OCI-LY3 (cell line): Measurements from ENCODE around the gene AREL1.

Experiments
- H2AFZ ChIP-seq: fragments of 200-600, 300-600 bp; shearing (Covaris generic); 2 replicates; pipeline ENCODE4 v1.6.0; 2014; ENCODE audit warnings: antibody characterized with exemption, low read depth, low read length
- H3K27ac ChIP-seq: fragments of 200-600, 300-600 bp; sonication (generic); 2 replicates; pipeline ENCODE4 v1.5.1; 2014; ENCODE audit warnings: mild to moderate bottlenecking, low read length, moderate library complexity, mixed read lengths
- H3K27me3 ChIP-seq: fragments of 200-600, 300-600 bp; sonication (generic); 2 replicates; pipeline ENCODE4 v1.6.1; 2014; ENCODE audit warnings: low read depth, low read length, mixed read lengths
- H3K36me3 ChIP-seq: fragments of 200-600, 300-600 bp; sonication (generic); replicated peaks from 2 replicates; pipeline ENCODE3; 2014; ENCODE audit warnings: low read depth, low read length, mixed read lengths
- H3K4me1 ChIP-seq: fragments of 300-600, 200-600 bp; sonication (generic); 2 replicates; pipeline ENCODE4 v1.6.1; 2014; ENCODE audit warnings: low read length, mixed read lengths
- H3K4me2 ChIP-seq: fragments of 200-600, 300-600 bp; sonication (generic); 2 replicates; pipeline ENCODE4 v1.6.1; 2014; ENCODE audit warnings: low read length, mixed read lengths
- H3K4me3 ChIP-seq: fragments of 300-600, 200-600 bp; sonication (generic); 2 replicates; pipeline ENCODE4 v1.5.1; 2014; ENCODE audit warnings: antibody characterized with exemption, mild to moderate bottlenecking, low read length, moderate library complexity
- H3K79me2 ChIP-seq: fragments of 300-600, 200-600 bp; shearing (Covaris generic); 2 replicates; pipeline ENCODE4 v1.6.1; 2014; ENCODE audit warnings: mild to moderate bottlenecking, low read length, mixed read lengths
- H3K9ac ChIP-seq: fragments of 300-600, 200-600 bp; shearing (Covaris generic); 2 replicates; pipeline ENCODE4 v1.6.0; 2014; ENCODE audit warnings: mild to moderate bottlenecking, low read length, moderate library complexity
- H3K9me3 ChIP-seq: fragments of 200-600, 300-600 bp; shearing (Covaris generic); 2 replicates; pipeline ENCODE4 v1.6.1; 2014; ENCODE audit warnings: low read length, mixed read lengths; ENCODE audit not compliant: insufficient read depth
- H4K20me1 ChIP-seq: fragments of 200-600, 300-600 bp; sonication (generic); 2 replicates; pipeline ENCODE4 v1.6.1; 2016; ENCODE audit warnings: low read length, mixed read lengths; ENCODE audit not compliant: insufficient read depth
- CTCF ChIP-seq: fragments of 200-600, 300-600 bp; sonication (generic); IDR thresholded peaks from 2 replicates; pipeline ENCODE4 v1.5.1; 2014; ENCODE audit warnings: antibody characterized with exemption, low read length, low read depth
- EZH2phosphoT487 ChIP-seq: fragments of 200-600 bp; shearing (Covaris generic); IDR thresholded peaks from 2 replicates; pipeline ENCODE4 v1.6.1; 2018; ENCODE audit warnings: antibody characterized with exemption, mixed run types, low read depth

AREL1 gene

DNA sequence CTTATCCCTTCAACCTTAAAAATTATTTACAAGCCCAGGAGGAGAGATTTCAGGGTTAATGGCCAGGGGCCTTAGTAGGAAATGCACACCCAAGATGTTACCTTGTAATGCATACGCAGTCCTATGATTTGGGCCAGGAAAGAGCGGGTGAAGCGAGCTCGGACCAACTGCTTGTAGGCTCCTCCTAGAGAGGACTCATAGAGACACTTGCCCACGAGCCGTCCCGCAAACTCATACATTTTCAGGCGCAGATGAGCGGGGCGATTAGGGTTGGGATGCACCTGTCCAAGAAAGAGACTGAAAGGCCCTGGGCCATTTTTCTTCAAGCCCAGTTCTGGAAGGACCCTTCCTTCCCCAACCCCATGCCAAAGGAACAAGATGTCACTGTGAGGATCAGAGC lies 43.0 kb downstream of the AREL1 start:
- H3K4me2 ChIP-seq, result no peak overlapping the region
- no peaks in the 10 kb centered on the region for H4K20me1 ChIP-seq
- no peaks in the 10 kb centered on the region for H3K27me3 ChIP-seq
- H3K4me1 ChIP-seq, result no peaks in the 10 kb centered on the region
- TF ChIP-seq EZH2phosphoT487 (no peak), CTCF (no peak)
- H3K9me3 ChIP-seq, result no peaks in the 10 kb centered on the region
- H3K4me3 ChIP-seq, result no peak overlapping the region
- no peak overlapping the region for H3K9ac ChIP-seq
- H2AFZ ChIP-seq, result no peak overlapping the region
- H3K27ac ChIP-seq, result no peak overlapping the region
- no peaks in the 10 kb centered on the region for H3K79me2 ChIP-seq
- H3K36me3 ChIP-seq, result peaks cover 49% of the 10 kb centered on the region

DNA sequence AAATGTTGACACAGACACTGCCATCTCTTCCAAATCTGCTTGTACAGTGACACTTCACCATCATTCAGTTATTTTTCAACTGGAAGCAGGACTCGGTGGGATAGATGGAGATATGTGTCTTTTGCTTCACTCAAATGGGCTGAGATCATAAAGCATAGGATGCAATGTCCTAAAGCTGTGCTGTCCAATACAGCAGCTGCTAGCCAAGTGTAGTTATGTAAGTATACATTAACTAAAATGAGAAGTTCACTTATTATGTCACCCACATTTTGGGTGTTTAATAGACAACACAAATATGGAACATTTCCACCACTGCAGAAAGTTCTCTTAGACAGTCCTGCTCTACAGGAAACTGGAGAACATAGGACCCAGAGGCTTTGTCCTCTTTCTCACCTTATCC lies 43.6 kb downstream of the AREL1 start:
- TF ChIP-seq EZH2phosphoT487 (no peak), CTCF (no peak)
- no peaks in the 10 kb centered on the region for H3K9me3 ChIP-seq
- H2AFZ ChIP-seq, result no peak overlapping the region
- H3K9ac ChIP-seq, result no peak overlapping the region
- no peak overlapping the region for H3K4me2 ChIP-seq
- H4K20me1 ChIP-seq, result no peaks in the 10 kb centered on the region
- H3K36me3 ChIP-seq, result peaks cover 50% of the 10 kb centered on the region
- H3K4me3 ChIP-seq, result no peak overlapping the region
- H3K27me3 ChIP-seq, result no peaks in the 10 kb centered on the region
- H3K27ac ChIP-seq, result no peak overlapping the region
- H3K79me2 ChIP-seq, result no peaks in the 10 kb centered on the region
- no peaks in the 10 kb centered on the region for H3K4me1 ChIP-seq

GRCh38 chr14:74667758-74668157 lies 45.1 kb downstream of the AREL1 start:
- Histone ChIP-seq H3K4me2 (no peak overlapping the region), H3K79me2 (no peaks in the 10 kb centered on the region), H3K4me3 (no peak overlapping the region), H3K9me3 (no peaks in the 10 kb centered on the region), H2AFZ (no peak overlapping the region), H3K9ac (no peak overlapping the region), H4K20me1 (no peaks in the 10 kb centered on the region), H3K36me3 (peaks cover 56% of the 10 kb centered on the region), H3K27ac (no peak overlapping the region), H3K27me3 (no peaks in the 10 kb centered on the region), H3K4me1 (no peaks in the 10 kb centered on the region)
- no peak for TF ChIP-seq EZH2phosphoT487
- TF ChIP-seq CTCF, result no peak

GRCh38 chr14:74664717-74665116 lies 48.2 kb downstream of the AREL1 start:
- no peak overlapping the region for H2AFZ ChIP-seq
- H3K9me3 ChIP-seq, result no peaks in the 10 kb centered on the region
- no peaks in the 10 kb centered on the region for H3K4me1 ChIP-seq
- no peaks in the 10 kb centered on the region for H4K20me1 ChIP-seq
- H3K27me3 ChIP-seq, result no peaks in the 10 kb centered on the region
- no peak overlapping the region for H3K4me3 ChIP-seq
- H3K79me2 ChIP-seq, result no peaks in the 10 kb centered on the region
- no peak overlapping the region for H3K9ac ChIP-seq
- no peak overlapping the region for H3K27ac ChIP-seq
- no peak for TF ChIP-seq EZH2phosphoT487
- no peak for TF ChIP-seq CTCF
- peaks cover 49% of the 10 kb centered on the region for H3K36me3 ChIP-seq
- H3K4me2 ChIP-seq, result no peak overlapping the region
